Measurements from ENCODE around the gene ZNF519. TPM values are rescaled to one million over a fixed set of nuclear protein-coding genes. Genes with fewer than 3 reads are reported as not detected.
"Not testable (repeated sequence)": the region's sequence is repeated elsewhere in the genome, so short reads cannot be mapped to it uniquely, and the experiment has no call there.

Gene ZNF519
- total RNA-seq (1 to 10 TPM in 3 of 4 donors, under 1 TPM in 1; 0.47 to 3.2 (median 1.2) TPM), polyA plus RNA-seq (1 to 10 TPM in 2 of 3 donors, under 1 TPM in 1; 0.25 to 2.6 (median 1.1) TPM)
- long read RNA-seq, donor 1: 0 reads
- long read RNA-seq, donor 2, partial matches to known transcripts: 0 of 2 reads
- long read RNA-seq, donor 2, other reads (novel, unspliced or antisense): 1 of 2 reads

GRCh38 chr18:14132271-14132700 lies at the start of gene ZNF519:
TSS of gene ZNF519 (minus strand) at chr18:14132435. CDS start at chr18:14132277, 158 bp downstream.
- H3K36me3 ChIP-seq (ENCODE audit: insufficient read depth in 1 of 2, low read depth in 1 of 2); H3K9me3 ChIP-seq; intact Hi-C loops (cut with DNase I); H3K27me3 ChIP-seq (ENCODE audit: insufficient read depth in 3 of 3, low read length in 2 of 3); H3K4me1 ChIP-seq: not testable (repeated sequence)
- DNase-seq: peak; percentile 94 to 96
- peak within 1 kb of the TSS; percentile 38 for H3K27ac ChIP-seq
- peak; percentile 100 for ATAC-seq
- peak within 1 kb of the TSS; percentile 70 for H3K4me3 ChIP-seq
- 0 to 1% (median 0%) methylated on average over 16 to 20 of the region's 20 CpGs for WGBS, 3 donors

GRCh38 chr18:14179306-14179705 lies 47.1 kb upstream of the ZNF519 start:
- Histone ChIP-seq H3K4me1 (no peaks in the 10 kb centered on the region), H3K9me3 (no peaks in the 10 kb centered on the region), H3K36me3 (ENCODE audit: insufficient read depth in 1 of 2, low read depth in 1 of 2) (no peaks in the 10 kb centered on the region), H3K27ac (no peak overlapping the region), H3K4me3 (peak overlapping the region; percentile 70), H3K27me3 (ENCODE audit: insufficient read depth in 3 of 3, low read length in 2 of 3) (no peaks in the 10 kb centered on the region)
- no peak for TF ChIP-seq CTCF (IDR thresholded peaks at IDR 0.05)
- ATAC-seq (peak; percentile 24 to 53 (median 41)), DNase-seq (no peak)
- intact Hi-C loops (cut with DNase I): no loop called here
- 8 to 25% (median 20%) methylated on average over 19 to 28 of the region's 28 CpGs for WGBS, 3 donors

- intact Hi-C loops (cut with DNase I): not testable (repeated sequence)
Observed at GRCh38 chr18:14178321-14179196, 46.3 kb upstream of the ZNF519 start.

GRCh38 chr18:14177540-14178320 lies 45.5 kb upstream of the ZNF519 start:
- 93 to 96% (median 95%) methylated on average over 26 to 48 of the region's 48 CpGs for WGBS, 3 donors
- DNase-seq; ATAC-seq; H3K4me1 ChIP-seq; intact Hi-C loops (cut with DNase I); H3K9me3 ChIP-seq; H3K36me3 ChIP-seq (ENCODE audit: insufficient read depth in 1 of 2, low read depth in 1 of 2); H3K4me3 ChIP-seq; H3K27me3 ChIP-seq (ENCODE audit: insufficient read depth in 3 of 3, low read length in 2 of 3); H3K27ac ChIP-seq: not testable (repeated sequence)

More at GRCh38 chr18:14178321-14179196, 46.3 kb upstream of the ZNF519 start:
- H3K27ac ChIP-seq; H3K36me3 ChIP-seq (ENCODE audit: insufficient read depth in 1 of 2, low read depth in 1 of 2); H3K27me3 ChIP-seq (ENCODE audit: insufficient read depth in 3 of 3, low read length in 2 of 3); H3K9me3 ChIP-seq; H3K4me1 ChIP-seq: not testable (repeated sequence)
- WGBS, 3 donors: 22 to 37% (median 32%) methylated on average over 51 to 61 of the region's 61 CpGs
- peak; percentile 41 to 74 for DNase-seq
- peak; percentile 52 for TF ChIP-seq CTCF (IDR thresholded peaks at IDR 0.05)
- ATAC-seq: peak; percentile 93 to 98 (median 96)
- H3K4me3 ChIP-seq: peak overlapping the region; percentile 70

GRCh38 chr18:14175404-14175803 lies 43.2 kb upstream of the ZNF519 start:
- H3K27ac ChIP-seq; intact Hi-C loops (cut with DNase I); H3K36me3 ChIP-seq (ENCODE audit: insufficient read depth in 1 of 2, low read depth in 1 of 2); H3K4me3 ChIP-seq; H3K9me3 ChIP-seq; H3K4me1 ChIP-seq; DNase-seq; ATAC-seq; H3K27me3 ChIP-seq (ENCODE audit: insufficient read depth in 3 of 3, low read length in 2 of 3): not testable (repeated sequence)
- WGBS, 3 donors: 85 to 90% (median 86%) methylated on average over 6 of the region's 6 CpGs
